GM20000 (cell line): ENCODE data around the gene SPINK13.

Experiments
- DNase-seq: peaks from one replicate; pipeline ENCODE4 v3.0.0; 2012; ENCODE audit warnings: low spot score
- CTCF ChIP-seq: IDR thresholded peaks from 2 replicates; pipeline ENCODE4 v1.5.1; 2012; ENCODE audit warnings: mild to moderate bottlenecking, control low read depth; ENCODE audit errors: extremely low read depth, missing control alignments

Gene SPINK13

GRCh38 chr5:148290271-148291195 is 21.9 kb downstream of the SPINK13 start:
- TF ChIP-seq CTCF: no peak
- DNase-seq: no peak

- DNase-seq: no peak
- TF ChIP-seq CTCF: no peak
These were observed 29.1 kb downstream of the SPINK13 start for GRCh38 chr5:148297731-148298130.

GRCh38 chr5:148306446-148306845 is 37.9 kb downstream of the SPINK13 start:
- TF ChIP-seq CTCF: no peak
- DNase-seq: no peak

GRCh38 chr5:148309019-148309418 is 40.4 kb downstream of the SPINK13 start:
- DNase-seq: no peak
- TF ChIP-seq CTCF: no peak

- no peak for TF ChIP-seq CTCF
These were observed 41.2 kb downstream of the SPINK13 start for GRCh38 chr5:148309746-148310145.

GRCh38 chr5:148311484-148311883 is 42.9 kb downstream of the SPINK13 start:
- no peak for DNase-seq
- no peak for TF ChIP-seq CTCF

More at GRCh38 chr5:148309746-148310145, 41.2 kb downstream of the SPINK13 start:
- no peak for DNase-seq

- TF ChIP-seq CTCF: no peak
These were observed 43.6 kb downstream of the SPINK13 start, which contains the start of gene SPINK7 for GRCh38 chr5:148312153-148312552. SPINK7 (plus strand) TSS chr5:148312423; CDS start chr5:148312484, 61 bp downstream.

More at GRCh38 chr5:148312153-148312552, 43.6 kb downstream of the SPINK13 start, which contains the start of gene SPINK7:
- DNase-seq: no peak
